ENCODE measurements around the gene VSIG10.

GRCh38 chr12:118055865-118056773, 47.7 kb downstream of the VSIG10 start:
- no peak for TF ChIP-seq CTCF (IDR thresholded peaks at IDR 0.05)
- no peak for TF ChIP-seq POLR2AphosphoS5 (IDR thresholded peaks at IDR 0.05)

Data from breast epithelium (tissue), 3 donors.